Activated CD4-positive, alpha-beta T cell treated with anti-CD3 and anti-CD28 coated beads for 4 hours (primary cell): ENCODE data around the gene CNTNAP2.

Source experiments
- DNase-seq, 2 donors: peaks; one replicate each; pipeline ENCODE4 v3.0.0-alpha.2; 2020

Gene CNTNAP2

GRCh38 chr7:148079206-148080080 lies 1962.8 kb downstream of the CNTNAP2 start:
- DNase-seq, result no peak

GRCh38 chr7:148083448-148083847 lies 1966.8 kb downstream of the CNTNAP2 start:
- no peak for DNase-seq

DNA sequence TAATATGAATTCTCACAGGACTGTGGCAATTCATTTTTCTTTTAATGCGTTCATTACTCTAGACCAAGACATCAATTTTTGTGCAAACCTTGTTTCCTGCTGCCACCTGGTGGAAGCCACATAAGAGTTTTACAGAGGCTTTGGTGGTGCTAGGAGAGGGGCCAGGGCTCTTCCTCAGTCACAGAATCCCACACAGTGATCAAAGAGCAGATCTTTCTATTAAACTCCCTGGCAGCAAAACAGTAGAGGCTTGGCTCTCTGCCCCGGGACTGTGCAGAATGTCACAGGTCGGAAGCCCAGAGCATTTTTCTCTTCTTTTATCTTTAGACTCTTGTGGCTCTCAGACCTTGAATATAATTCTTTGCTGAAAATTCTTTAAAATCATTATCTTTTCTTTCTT lies 1967.5 kb downstream of the CNTNAP2 start:
- DNase-seq, result no peak

- no peak for DNase-seq
These were observed 1975.3 kb downstream of the CNTNAP2 start for GRCh38 chr7:148091882-148092281.

GRCh38 chr7:148093375-148094166 lies 1977.0 kb downstream of the CNTNAP2 start:
- DNase-seq, result no peak

GRCh38 chr7:148095066-148095465 lies 1978.5 kb downstream of the CNTNAP2 start:
- no peak for DNase-seq

GRCh38 chr7:148104136-148104716 lies 1987.6 kb downstream of the CNTNAP2 start:
- no peak for DNase-seq

DNA sequence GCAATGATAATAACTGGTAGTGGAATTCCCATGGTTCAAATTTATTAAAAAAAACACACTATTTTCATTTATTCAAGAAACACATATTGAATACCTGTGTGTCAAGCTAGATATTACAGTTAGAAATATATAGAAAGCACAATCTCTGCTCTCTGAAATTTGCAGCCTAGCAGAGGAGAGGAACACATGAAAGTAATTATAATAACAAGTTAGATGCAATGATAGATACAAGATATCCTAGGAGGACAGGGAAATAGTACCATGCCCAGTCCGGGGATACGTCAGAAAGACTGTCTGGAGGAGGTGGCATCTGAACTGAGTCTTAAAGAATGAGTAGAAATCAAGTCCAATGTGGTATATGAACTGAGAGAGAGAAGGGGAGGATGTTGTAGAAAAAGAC lies 1988.3 kb downstream of the CNTNAP2 start:
- DNase-seq, result no peak

- no peak for DNase-seq
These were observed 1989.3 kb downstream of the CNTNAP2 start for GRCh38 chr7:148105853-148106252.

GRCh38 chr7:148107443-148108127 lies 1991.0 kb downstream of the CNTNAP2 start:
- DNase-seq, result no peak

DNA sequence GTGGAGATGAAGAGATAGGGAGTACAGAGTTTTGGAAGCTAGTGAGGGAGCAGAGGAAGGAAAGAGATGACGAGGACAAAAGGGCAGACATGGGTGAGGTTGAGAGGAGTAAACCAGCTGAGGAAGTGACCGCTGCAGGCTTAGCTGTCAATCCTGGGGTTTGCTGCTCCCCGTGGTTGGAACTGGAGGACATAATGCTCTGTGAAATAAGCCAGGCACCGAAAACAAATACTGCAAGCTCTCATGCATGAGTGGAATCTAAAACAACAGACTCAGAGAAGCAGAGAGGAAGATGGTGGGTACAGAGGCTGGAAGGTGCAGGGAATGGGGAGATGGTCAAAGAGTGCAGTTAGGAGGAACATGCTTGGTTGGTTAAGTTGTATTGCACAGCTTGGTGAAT lies 1991.8 kb downstream of the CNTNAP2 start:
- no peak for DNase-seq

DNA sequence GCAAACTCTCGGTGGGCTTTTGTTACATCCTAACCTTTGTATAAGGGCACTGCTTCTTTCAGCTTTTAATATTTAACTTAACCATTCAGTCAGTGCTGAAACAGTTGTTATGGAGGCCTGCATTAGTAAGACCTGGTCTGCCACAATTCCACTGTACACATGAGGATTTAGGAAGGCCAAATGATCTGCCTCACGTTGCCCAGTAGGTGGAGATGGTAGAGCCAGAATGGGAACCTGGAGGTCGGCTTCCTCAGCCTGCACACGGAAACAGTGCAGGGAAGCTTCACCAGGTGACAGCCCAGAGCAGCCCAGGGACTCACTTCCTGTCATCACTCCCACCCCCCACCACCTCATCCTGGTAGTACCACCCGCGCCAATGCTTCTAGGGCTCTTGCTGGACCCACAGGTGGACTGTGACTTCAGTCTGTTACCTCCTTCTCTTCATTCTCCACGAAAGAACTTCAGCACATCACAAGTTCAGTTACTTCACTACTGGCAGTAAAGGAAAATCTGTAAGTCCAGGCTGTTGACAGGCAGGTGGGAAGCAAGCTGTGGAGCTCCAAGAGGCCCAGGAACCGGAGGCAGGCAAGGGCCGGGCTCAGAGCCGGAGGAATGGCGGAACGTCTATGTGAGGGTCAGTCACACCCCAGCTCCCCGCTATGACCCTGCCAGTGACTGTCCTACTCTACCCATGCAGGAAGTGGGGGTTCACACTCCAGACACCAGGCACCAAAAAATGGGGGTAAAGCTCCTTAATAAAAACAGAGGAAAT lies 1993.7 kb downstream of the CNTNAP2 start:
- no peak for DNase-seq

DNA sequence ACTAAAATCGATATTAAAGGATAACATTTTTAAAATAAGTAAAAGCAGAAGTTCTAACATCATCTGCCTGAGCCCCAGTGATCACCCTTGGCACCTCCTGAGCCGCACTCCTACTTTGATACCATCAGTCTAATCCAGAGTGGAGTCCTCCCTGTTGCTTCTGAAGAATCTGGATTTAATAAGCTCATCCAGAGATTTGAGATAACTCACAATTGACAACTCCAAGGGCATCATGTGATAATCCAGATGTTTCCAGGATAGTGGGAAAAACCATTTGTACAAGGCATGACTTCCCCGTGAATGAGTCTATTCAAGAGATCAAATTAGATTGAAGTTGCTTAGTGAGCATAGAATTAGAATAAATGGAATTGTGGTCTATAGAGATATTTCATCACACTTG lies 1998.2 kb downstream of the CNTNAP2 start:
- no peak for DNase-seq

- DNase-seq, result no peak
These were observed 1998.7 kb downstream of the CNTNAP2 start for GRCh38 chr7:148115308-148115707.

DNA sequence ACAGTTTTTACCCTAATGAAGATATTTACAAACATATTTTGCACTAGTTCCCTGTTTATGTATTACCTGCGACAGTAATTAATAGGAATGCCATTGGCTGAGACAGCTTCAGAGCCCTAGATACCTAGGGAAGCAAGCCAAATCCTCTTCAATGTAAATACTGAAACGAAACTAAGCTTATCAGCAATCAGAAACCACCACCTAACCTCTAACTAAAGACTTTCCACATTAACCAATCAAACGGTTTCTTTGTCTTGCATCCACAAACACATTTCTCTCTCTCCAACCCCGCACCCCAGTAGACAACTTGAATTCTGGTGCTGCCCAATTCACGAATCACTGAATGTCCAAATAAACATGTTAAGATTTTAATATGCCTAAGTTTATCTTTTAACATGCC lies 1999.6 kb downstream of the CNTNAP2 start:
- no peak for DNase-seq

- DNase-seq, result no peak
These were observed 2000.3 kb downstream of the CNTNAP2 start for GRCh38 chr7:148116829-148117403.

GRCh38 chr7:148118371-148118770 lies 2001.8 kb downstream of the CNTNAP2 start:
- DNase-seq, result no peak

- no peak for DNase-seq
These were observed 2004.8 kb downstream of the CNTNAP2 start for GRCh38 chr7:148121401-148121800.

- DNase-seq, result no peak
These were observed 2005.2 kb downstream of the CNTNAP2 start for GRCh38 chr7:148121847-148122246.

DNA sequence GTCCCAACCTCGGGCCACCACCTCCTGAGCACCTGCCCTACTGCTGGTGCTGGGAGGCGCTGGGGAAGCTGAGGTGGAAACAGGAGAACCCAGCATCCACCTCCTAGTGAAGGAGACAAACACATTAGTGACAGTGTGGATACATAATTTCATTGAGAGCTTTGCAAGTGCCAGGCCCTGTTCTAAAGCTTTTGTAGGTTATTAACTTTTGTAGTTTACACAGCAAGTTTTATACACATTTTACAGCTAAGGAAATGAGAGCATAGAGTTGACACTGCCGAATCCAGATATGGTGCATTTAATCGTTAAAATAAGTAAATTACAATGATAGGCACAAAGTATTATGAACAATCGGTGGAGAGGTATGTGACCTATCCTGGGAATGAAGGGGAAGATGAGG lies 2007.9 kb downstream of the CNTNAP2 start:
- DNase-seq, result no peak

DNA sequence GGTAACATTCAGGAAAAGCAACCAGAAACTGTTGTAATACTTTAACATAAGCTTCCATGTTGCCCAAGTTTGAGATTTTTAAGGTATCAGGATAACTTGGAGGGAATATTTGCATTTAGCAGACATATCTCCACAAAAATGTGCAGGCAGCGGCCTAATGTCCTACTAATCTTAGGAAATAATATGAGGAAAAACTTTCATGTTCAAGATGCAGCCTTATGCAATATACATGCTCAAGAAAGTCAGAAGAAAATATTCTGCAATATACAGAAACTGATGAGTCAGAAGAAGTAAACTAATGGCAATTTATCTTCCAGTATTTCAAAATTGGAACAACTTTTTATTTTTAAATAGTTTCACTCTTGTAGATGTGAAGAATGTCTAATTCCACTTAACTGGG lies 2010.8 kb downstream of the CNTNAP2 start:
- no peak for DNase-seq

DNA sequence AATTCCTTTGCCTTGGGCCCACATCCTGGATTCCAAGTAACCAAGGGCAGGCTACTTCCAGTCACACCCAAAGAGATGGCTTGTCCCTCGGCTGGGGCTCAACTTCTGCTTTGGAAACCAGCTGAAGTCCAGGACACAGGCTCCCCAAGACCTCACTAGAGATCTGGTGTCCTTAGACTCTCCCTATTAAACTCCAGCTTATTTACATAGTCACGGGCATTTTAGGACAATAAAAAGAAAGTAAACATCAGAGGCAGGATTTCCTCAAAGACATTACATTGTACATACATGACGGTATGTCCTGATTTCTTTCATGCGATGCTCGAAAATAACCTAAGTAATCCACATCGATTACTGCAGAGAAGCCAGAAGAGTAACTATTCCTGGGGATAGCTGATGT lies 2012.4 kb downstream of the CNTNAP2 start:
- no peak for DNase-seq
